C4-2B (cell line): ENCODE data around the gene NOCT.

Experiments used
- H3K27ac ChIP-seq: fragments of 450-650 bp; 2 replicates; pipeline ENCODE4 v1.5.1; 2017
- CTCF ChIP-seq: fragments of 450-650 bp; conservative IDR thresholded peaks from 2 replicates; pipeline ENCODE4 v1.5.1; 2017; ENCODE audit warnings: mild to moderate bottlenecking
- ZFX ChIP-seq: fragments of 450-650 bp; IDR thresholded peaks from 2 replicates; pipeline ENCODE4 v1.6.1; 2017

The NOCT gene

GRCh38 chr4:139083607-139083955 lies 68.0 kb downstream of the NOCT start:
- H3K27ac ChIP-seq, result peak overlapping the region; percentile 96
- no peak for TF ChIP-seq CTCF
- TF ChIP-seq ZFX, result no peak

GRCh38 chr4:139083956-139084803 lies 68.6 kb downstream of the NOCT start:
- H3K27ac ChIP-seq, result peak overlapping the region; percentile 96
- no peak; the same call in 1 of the 2 replicates for TF ChIP-seq CTCF
- TF ChIP-seq ZFX, result no peak

GRCh38 chr4:139084804-139085093 lies 69.2 kb downstream of the NOCT start:
- H3K27ac ChIP-seq, result peak overlapping the region; percentile 96
- no peak for TF ChIP-seq ZFX
- no peak for TF ChIP-seq CTCF

- TF ChIP-seq CTCF (peak; percentile 44), ZFX (no peak)
- H3K27ac ChIP-seq, result no peak overlapping the region
These were observed 69.6 kb downstream of the NOCT start for GRCh38 chr4:139085141-139085540.

GRCh38 chr4:139092271-139092670 lies 76.7 kb downstream of the NOCT start:
- H3K27ac ChIP-seq, result no peak overlapping the region
- no peak for TF ChIP-seq ZFX
- TF ChIP-seq CTCF, result no peak
